Activated CD4-positive, alpha-beta memory T cell treated with anti-CD3 and anti-CD28 coated beads, Interleukin-2, amount 10 ng/mL, durations not matched to agents 7 days and 5 days (primary cell): ENCODE results near the gene RALB. TPM values are rescaled to one million over a fixed set of nuclear protein-coding genes. Genes with fewer than 3 reads are reported as not detected.
"Not testable (repeated sequence)": the region's sequence is repeated elsewhere in the genome, so short reads cannot be mapped to it uniquely, and the experiment has no call there.

Experiments used
- CTCF ChIA-PET: fragments of 350-600 bp; sonication (Branson Sonifier 250); formaldehyde crosslinking; loops from one replicate; lab custom pipeline; 2021; ENCODE audit warnings: antibody characterized with exemption, inconsistent platforms; lab: Charles Lee
- POLR2A ChIA-PET: fragments of 350-600 bp; sonication (Branson Sonifier 250); formaldehyde crosslinking; loops from one replicate; lab custom pipeline; 2021; ENCODE audit warnings: antibody characterized with exemption; lab: Charles Lee
- DNase-seq: peaks from one replicate; pipeline ENCODE4 v3.0.0-alpha.2; 2020
- H3K27ac Mint-ChIP-seq: one replicate; pipeline ENCODE4 v1.8.0; 2021; ENCODE audit warnings: mild to moderate bottlenecking, mixed read lengths
- H3K27me3 Mint-ChIP-seq: one replicate; pipeline ENCODE4 v1.8.0; 2021; ENCODE audit warnings: mixed read lengths
- H3K36me3 Mint-ChIP-seq: one replicate; pipeline ENCODE4 v1.8.0; 2021; ENCODE audit warnings: low read depth, mixed read lengths
- H3K4me1 Mint-ChIP-seq: one replicate; pipeline ENCODE4 v1.8.0; 2021; ENCODE audit warnings: mixed read lengths
- H3K4me3 Mint-ChIP-seq: one replicate; pipeline ENCODE4 v1.8.0; 2021; ENCODE audit warnings: mild to moderate bottlenecking, mixed read lengths
- H3K9me3 Mint-ChIP-seq: one replicate; pipeline ENCODE4 v1.8.0; 2021; ENCODE audit warnings: mixed read lengths
- total RNA-seq, 2 experiments: library from RNA; stranded (reverse); gene quantifications; one replicate each; pipeline ENCODE4 v1.2.3, GENCODE V29; 2021

Gene RALB
- total RNA-seq, 2 experiments from 2014 or later, result 59.2 to 59.3 TPM

- no peak overlapping the region for H3K27ac Mint-ChIP-seq
- ChIA-PET POLR2A (no interaction called here), CTCF (no interaction called here)
- peaks cover 23% of the 10 kb centered on the region for H3K4me1 Mint-ChIP-seq
- H3K9me3 Mint-ChIP-seq, result no peaks in the 10 kb centered on the region
- no peak for DNase-seq
- no peaks in the 10 kb centered on the region for H3K36me3 Mint-ChIP-seq
- H3K4me3 Mint-ChIP-seq, result no peak overlapping the region
- H3K27me3 Mint-ChIP-seq, result peaks cover 3% of the 10 kb centered on the region
These were observed 66.0 kb downstream of the RALB start for GRCh38 chr2:120318626-120319025.

- H3K4me3 Mint-ChIP-seq, result no peak overlapping the region
- H3K9me3 Mint-ChIP-seq, result no peaks in the 10 kb centered on the region
- peaks cover 3% of the 10 kb centered on the region for H3K27me3 Mint-ChIP-seq
- ChIA-PET POLR2A (no interaction called here), CTCF (no interaction called here)
- H3K36me3 Mint-ChIP-seq, result no peaks in the 10 kb centered on the region
- peaks cover 19% of the 10 kb centered on the region for H3K4me1 Mint-ChIP-seq
- no peak for DNase-seq
- no peak overlapping the region for H3K27ac Mint-ChIP-seq
These were observed 66.5 kb downstream of the RALB start for GRCh38 chr2:120319123-120319522.

- no peak overlapping the region for H3K27ac Mint-ChIP-seq
- POLR2A ChIA-PET, result no interaction called here
- no peak overlapping the region for H3K4me3 Mint-ChIP-seq
- CTCF ChIA-PET, result no interaction called here
- H3K36me3 Mint-ChIP-seq, result no peaks in the 10 kb centered on the region
- peaks cover 3% of the 10 kb centered on the region for H3K27me3 Mint-ChIP-seq
- peaks cover 12% of the 10 kb centered on the region for H3K4me1 Mint-ChIP-seq
- no peak for DNase-seq
- H3K9me3 Mint-ChIP-seq, result no peaks in the 10 kb centered on the region
These were observed 67.2 kb downstream of the RALB start for GRCh38 chr2:120319686-120320317.

- no peak for DNase-seq
- Mint-ChIP-seq H3K9me3 (no peaks in the 10 kb centered on the region), H3K27ac (no peak overlapping the region), H3K27me3 (peaks cover 3% of the 10 kb centered on the region), H3K4me3 (no peak overlapping the region), H3K36me3 (no peaks in the 10 kb centered on the region), H3K4me1 (peaks cover 7% of the 10 kb centered on the region)
- ChIA-PET CTCF (no interaction called here), POLR2A (no interaction called here)
These were observed 67.7 kb downstream of the RALB start for GRCh38 chr2:120320318-120320851.

DNA sequence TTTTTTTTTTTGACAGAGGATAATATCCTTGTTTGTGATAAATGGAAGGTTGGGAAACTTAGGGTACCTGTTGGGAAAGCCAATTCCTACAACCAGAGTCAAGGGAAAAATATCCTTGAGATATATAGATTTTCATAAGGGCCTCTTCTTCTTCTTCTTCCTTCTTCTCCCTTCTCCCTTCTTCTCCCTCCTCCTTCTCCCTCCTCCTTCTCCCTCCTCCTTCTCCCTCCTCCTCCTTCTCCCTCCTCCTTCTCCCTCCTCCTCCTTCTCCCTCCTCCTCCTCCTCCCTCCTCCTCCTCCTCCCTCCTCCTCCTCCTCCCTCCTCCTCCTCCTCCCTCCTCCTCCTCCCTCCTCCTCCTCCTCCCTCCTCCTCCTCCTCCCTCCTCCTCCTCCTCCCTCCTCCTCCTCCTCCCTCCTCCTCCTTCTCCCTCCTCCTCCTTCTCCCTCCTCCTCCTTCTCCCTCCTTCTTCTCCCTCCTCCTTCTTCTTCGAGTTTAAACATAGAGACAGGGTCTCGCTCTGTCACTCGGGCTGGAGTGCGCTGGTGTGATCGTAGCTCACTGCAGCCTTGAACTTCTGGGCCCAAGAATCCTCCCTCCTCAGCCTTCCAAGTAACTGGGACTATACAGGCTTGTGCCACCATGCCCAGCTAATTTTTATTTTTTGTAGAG, 68.4 kb downstream of the RALB start:
- H3K27me3 Mint-ChIP-seq, H3K9me3 Mint-ChIP-seq, H3K4me3 Mint-ChIP-seq, H3K36me3 Mint-ChIP-seq, CTCF ChIA-PET, H3K27ac Mint-ChIP-seq, H3K4me1 Mint-ChIP-seq, POLR2A ChIA-PET, DNase-seq: not testable (repeated sequence)

GRCh38 chr2:120321721-120322284, 69.2 kb downstream of the RALB start:
- H3K27me3 Mint-ChIP-seq, result peaks cover 3% of the 10 kb centered on the region
- ChIA-PET CTCF (interaction anchor here (0.6 to 3.1 kb wide), 2 partner anchors 8 to 22 kb away, joined by 3 to 14 read pairs; no protein-coding TSS in a partner anchor), POLR2A (no interaction called here)
- H3K27ac Mint-ChIP-seq, result no peak overlapping the region
- H3K4me3 Mint-ChIP-seq, result no peak overlapping the region
- DNase-seq, result no peak
- no peaks in the 10 kb centered on the region for H3K9me3 Mint-ChIP-seq
- no peaks in the 10 kb centered on the region for H3K36me3 Mint-ChIP-seq
- H3K4me1 Mint-ChIP-seq, result peaks cover 3% of the 10 kb centered on the region

GRCh38 chr2:120322329-120322728, 69.7 kb downstream of the RALB start:
- Mint-ChIP-seq H3K4me3 (no peak overlapping the region), H3K36me3 (no peaks in the 10 kb centered on the region), H3K27ac (no peak overlapping the region), H3K4me1 (peaks cover 3% of the 10 kb centered on the region), H3K27me3 (peaks cover 3% of the 10 kb centered on the region), H3K9me3 (no peaks in the 10 kb centered on the region)
- POLR2A ChIA-PET, result no interaction called here
- CTCF ChIA-PET, result interaction anchor here (3.1 kb wide), 1 partner anchor 9 kb away, joined by 14 read pairs; no protein-coding TSS in a partner anchor
- no peak for DNase-seq

DNA sequence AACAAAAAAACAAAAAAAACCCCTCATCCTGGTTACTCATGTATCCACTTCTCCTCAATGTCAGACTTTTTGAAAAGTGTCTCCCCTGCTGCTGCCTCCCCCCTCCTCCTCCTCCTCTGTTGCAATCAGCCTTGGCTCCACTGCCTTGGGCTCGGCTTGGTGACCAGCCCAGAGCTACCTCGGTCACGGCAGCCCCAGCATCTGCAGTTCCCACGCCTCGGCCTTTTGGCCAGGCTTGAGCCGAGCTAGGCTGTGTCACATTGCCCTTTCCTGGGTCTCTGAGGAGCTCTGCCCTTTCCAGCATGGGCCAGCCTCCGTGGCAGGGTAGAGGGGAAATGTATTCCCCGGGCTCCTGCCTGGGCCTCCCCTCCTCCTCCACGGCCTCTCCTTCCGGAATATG, 70.6 kb downstream of the RALB start:
- CTCF ChIA-PET, result interaction anchor here (3.1 kb wide), 1 partner anchor 10 kb away, joined by 14 read pairs; no protein-coding TSS in a partner anchor
- H3K4me3 Mint-ChIP-seq, result no peak overlapping the region
- no peaks in the 10 kb centered on the region for H3K9me3 Mint-ChIP-seq

DNA sequence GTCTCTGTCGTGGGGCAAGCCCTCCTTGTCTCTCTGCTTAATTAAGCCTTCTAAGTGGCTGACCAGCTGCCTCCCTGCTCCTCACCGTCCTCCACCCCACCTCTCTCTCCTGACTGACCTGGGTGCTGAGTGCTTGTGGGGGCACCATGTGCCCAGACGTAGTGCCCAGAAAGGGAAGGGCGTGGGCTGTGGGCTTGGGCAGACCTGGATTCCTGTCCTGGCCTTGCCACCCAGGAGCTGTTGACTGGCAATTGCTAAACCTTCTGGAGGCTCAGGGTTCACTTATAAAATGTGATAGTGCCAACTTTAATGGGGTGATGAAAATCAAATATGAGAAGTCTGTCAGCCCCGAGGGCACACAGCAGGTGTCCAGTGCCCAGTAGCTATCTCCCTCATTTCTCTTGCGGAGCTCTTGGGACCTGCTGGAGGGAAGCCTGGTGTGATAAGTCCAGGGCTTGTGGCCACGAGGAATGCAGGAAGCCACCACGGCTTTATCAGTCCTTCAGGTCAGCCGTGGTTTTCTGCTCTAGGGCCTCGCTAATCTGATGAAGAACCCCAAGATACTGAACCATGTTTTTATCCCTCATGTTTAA, 71.3 kb downstream of the RALB start:
- Mint-ChIP-seq H3K27me3 (peaks cover 5% of the 10 kb centered on the region), H3K4me3 (no peak overlapping the region), H3K9me3 (no peaks in the 10 kb centered on the region), H3K27ac (no peak overlapping the region), H3K4me1 (peaks cover 3% of the 10 kb centered on the region), H3K36me3 (no peaks in the 10 kb centered on the region)
- POLR2A ChIA-PET, result interaction anchor here (1.0 to 1.3 kb wide), 2 partner anchors 10 to 72 kb away, joined by 3 read pairs; partner anchors contain the start of gene RALB
- CTCF ChIA-PET, result interaction anchor here (3.1 kb wide), 1 partner anchor 10 kb away, joined by 14 read pairs; no protein-coding TSS in a partner anchor
- DNase-seq, result no peak

More for the DNA sequence above, 70.6 kb downstream of the RALB start:
- POLR2A ChIA-PET, result no interaction called here
- Mint-ChIP-seq H3K4me1 (peaks cover 3% of the 10 kb centered on the region), H3K27me3 (peaks cover 3% of the 10 kb centered on the region), H3K36me3 (no peaks in the 10 kb centered on the region), H3K27ac (no peak overlapping the region)
- DNase-seq, result no peak

DNA sequence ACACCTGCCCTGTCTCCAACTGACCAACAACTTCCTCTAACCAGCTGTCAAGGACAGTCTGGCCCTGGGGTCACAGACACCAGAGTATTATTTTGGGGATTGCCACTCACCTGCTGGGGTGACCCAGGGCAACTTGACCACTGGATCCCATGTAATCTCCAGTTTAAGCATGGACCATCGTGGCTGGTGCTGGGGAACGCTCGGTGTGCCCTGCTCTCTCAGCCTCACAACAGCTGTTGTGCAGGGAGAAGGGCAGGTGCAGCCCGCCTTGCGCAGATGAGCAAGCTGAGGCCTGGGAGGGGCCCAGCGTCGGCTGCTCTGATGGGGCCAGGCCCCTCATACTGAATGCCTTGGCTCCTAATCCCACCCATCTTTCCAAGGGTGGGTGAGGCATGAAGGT, 72.3 kb downstream of the RALB start:
- peaks cover 3% of the 10 kb centered on the region for H3K4me1 Mint-ChIP-seq
- H3K9me3 Mint-ChIP-seq, result no peaks in the 10 kb centered on the region
- no peak overlapping the region for H3K27ac Mint-ChIP-seq
- no peaks in the 10 kb centered on the region for H3K36me3 Mint-ChIP-seq
- CTCF ChIA-PET, result interaction anchor here (3.1 kb wide), 1 partner anchor 11 kb away, joined by 14 read pairs; no protein-coding TSS in a partner anchor
- POLR2A ChIA-PET, result interaction anchor here (1.0 to 1.3 kb wide), 2 partner anchors 11 to 73 kb away, joined by 3 read pairs; partner anchors contain the start of gene RALB
- H3K27me3 Mint-ChIP-seq, result peaks cover 5% of the 10 kb centered on the region
- DNase-seq, result no peak
- no peak overlapping the region for H3K4me3 Mint-ChIP-seq

- H3K9me3 Mint-ChIP-seq, result no peaks in the 10 kb centered on the region
- H3K27me3 Mint-ChIP-seq, result peaks cover 13% of the 10 kb centered on the region
- no peak overlapping the region for H3K27ac Mint-ChIP-seq
- H3K4me1 Mint-ChIP-seq, result peaks cover 3% of the 10 kb centered on the region
- ChIA-PET CTCF (interaction anchor here (2.2 kb wide), 1 partner anchor 12 kb away, joined by 7 read pairs; no protein-coding TSS in a partner anchor), POLR2A (no interaction called here)
- no peak overlapping the region for H3K4me3 Mint-ChIP-seq
- H3K36me3 Mint-ChIP-seq, result no peaks in the 10 kb centered on the region
- no peak for DNase-seq
These were observed 73.4 kb downstream of the RALB start for GRCh38 chr2:120326066-120326465.

DNA sequence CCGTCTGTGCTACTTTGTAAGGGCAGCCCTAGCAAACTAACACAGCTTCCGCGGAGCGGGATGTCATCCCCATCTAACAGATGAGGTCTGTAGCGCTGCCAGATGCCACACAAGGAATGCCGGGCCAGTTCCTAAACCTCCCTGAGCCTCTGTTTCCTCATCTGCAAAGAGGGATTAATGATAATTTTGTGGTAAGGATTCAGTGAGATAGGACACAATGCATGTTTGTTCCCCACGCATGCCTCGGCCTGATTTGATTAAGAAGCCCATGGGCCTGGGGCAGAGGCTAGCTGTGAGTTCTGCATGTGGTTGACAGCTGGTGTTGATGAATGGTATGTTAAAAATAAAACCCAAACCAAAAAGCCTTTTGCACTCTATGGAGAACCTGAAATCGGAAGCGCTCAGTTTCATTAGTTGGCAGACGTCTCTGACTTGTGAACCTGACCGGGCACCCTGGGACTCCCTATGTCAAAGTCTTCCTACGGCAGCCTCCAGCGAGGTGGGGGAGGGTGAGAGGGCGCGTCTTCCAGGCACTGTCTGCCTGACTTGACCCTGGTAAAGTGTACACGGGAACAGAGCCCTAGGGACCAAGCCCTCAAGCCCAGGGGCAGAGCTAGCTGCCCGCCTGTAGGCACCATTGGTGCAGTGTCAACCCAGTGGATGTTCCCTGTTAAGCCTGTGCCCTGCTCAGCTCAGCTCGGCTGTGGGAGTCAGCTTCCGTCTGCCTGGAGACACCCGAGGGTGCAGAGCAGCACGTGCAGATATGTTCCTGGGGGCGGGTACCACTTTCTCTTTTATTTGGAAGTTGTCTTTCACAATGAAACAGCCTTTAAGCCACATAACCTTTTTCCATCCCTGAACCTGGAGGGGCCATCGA, 78.5 kb downstream of the RALB start:
- no peak for DNase-seq
- Mint-ChIP-seq H3K9me3 (no peaks in the 10 kb centered on the region), H3K27me3 (peaks cover 46% of the 10 kb centered on the region), H3K4me1 (no peaks in the 10 kb centered on the region), H3K4me3 (no peak overlapping the region), H3K27ac (no peak overlapping the region), H3K36me3 (no peaks in the 10 kb centered on the region)
- CTCF ChIA-PET, result interaction anchor here (1.0 kb wide), 1 partner anchor 17 kb away, joined by 4 read pairs; no protein-coding TSS in a partner anchor
- POLR2A ChIA-PET, result no interaction called here
